Middle frontal gyrus (tissue), 1 donor: ENCODE measurements around the gene ANKRD55.

Experiments
- DNase-seq: peaks from one replicate; pipeline ENCODE4 v3.0.0-alpha.2; 2015; ENCODE audit warnings: low spot score; ENCODE audit errors: extremely low spot score

Gene ANKRD55

DNA sequence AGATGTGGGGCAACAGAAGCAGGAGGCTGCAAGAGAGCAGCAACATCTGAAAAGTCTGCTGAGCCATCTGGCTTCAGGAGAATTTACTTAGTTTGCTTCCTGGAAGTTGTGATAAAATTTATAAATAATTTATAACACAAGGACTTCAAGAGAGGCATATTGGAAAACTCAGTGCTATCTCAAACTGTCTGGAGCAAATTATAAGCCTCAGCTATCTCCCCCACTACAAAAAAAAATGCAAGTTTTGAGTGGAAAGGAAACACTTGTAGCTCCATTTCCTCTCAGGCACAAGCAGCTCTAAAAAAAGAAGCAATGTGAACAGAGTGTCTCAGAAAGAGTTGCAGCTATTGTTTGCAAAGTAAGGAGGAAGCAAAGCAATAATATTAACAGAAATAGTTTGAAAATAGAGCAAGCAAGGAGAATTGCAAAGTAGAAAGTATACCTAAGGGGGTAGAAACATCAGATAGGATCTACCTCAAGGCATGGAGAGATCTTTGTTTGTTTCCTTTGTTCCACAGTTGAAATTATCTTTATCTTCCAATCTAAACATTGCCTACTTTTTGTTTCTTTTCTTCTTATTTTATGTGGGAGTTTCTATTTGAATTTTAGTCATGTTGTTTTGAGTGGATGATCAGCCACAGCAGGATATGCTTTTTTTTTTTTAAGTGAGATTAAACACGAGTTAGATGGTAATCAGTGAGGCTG is 182.4 kb downstream of the ANKRD55 start:
- no peak for DNase-seq
